ENCODE results near the gene MED26. TPM values are rescaled to one million over a fixed set of nuclear protein-coding genes. Genes with fewer than 3 reads are reported as not detected.

Gene MED26
- total RNA-seq, 1 experiment from 2014 or later, result 11.4 TPM

DNA sequence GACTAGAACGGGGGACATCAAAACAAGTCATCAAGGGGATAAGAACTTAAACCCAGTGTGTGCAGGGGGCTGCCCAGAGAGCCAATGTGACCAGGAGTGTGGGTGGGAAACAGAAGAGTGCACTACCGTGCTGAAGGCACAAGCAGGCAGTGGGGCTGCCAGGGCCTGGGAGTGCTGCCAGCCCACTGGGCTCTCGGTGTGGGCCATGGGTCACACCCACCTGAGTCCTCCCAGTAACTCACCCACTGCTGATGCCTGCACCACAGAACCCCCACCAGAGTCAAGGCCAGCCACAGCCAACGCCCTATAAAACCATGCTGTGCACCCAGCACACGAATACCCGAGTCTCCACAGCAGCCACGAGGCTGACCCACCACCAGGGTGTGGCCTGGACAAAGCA lies 8.5 kb downstream of the MED26 start:
- no peak overlapping the region for H2AFZ ChIP-seq (ENCODE audit: low read length)
- Mint-ChIP-seq H3K27me3 (ENCODE audit: low read depth) (no peaks in the 10 kb centered on the region), H3K4me3 (no peak overlapping the region), H3K27ac (peak overlapping the region in 2 of 3 experiments; percentile 44 to 65; a peak in 3 of 7 replicates), H3K36me3 (ENCODE audit: insufficient read depth in 1 of 3, low read depth in 3 of 3) (peaks cover 0 to 11% (median 0%) of the 10 kb centered on the region in 3 experiments; a peak in 3 of 7 replicates), H3K4me1 (peaks cover 26 to 36% of the 10 kb centered on the region in 2 experiments), H3K9me3 (no peaks in the 10 kb centered on the region)
- H3T11ph ChIP-seq (ENCODE audit: low read length), result no peak overlapping the region
- H2BK12ac ChIP-seq (ENCODE audit: insufficient read length, low read depth, low read length), result no peak overlapping the region
- no peak overlapping the region for H2BK15ac ChIP-seq (ENCODE audit: low read depth, low read length)
- H2BK20ac ChIP-seq (ENCODE audit: low read depth, low read length, poor library complexity, severe bottlenecking), result no peak overlapping the region
- TF ChIP-seq, protein P1, sequence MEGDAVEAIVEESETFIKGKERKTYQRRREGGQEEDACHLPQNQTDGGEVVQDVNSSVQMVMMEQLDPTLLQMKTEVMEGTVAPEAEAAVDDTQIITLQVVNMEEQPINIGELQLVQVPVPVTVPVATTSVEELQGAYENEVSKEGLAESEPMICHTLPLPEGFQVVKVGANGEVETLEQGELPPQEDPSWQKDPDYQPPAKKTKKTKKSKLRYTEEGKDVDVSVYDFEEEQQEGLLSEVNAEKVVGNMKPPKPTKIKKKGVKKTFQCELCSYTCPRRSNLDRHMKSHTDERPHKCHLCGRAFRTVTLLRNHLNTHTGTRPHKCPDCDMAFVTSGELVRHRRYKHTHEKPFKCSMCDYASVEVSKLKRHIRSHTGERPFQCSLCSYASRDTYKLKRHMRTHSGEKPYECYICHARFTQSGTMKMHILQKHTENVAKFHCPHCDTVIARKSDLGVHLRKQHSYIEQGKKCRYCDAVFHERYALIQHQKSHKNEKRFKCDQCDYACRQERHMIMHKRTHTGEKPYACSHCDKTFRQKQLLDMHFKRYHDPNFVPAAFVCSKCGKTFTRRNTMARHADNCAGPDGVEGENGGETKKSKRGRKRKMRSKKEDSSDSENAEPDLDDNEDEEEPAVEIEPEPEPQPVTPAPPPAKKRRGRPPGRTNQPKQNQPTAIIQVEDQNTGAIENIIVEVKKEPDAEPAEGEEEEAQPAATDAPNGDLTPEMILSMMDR (conservative IDR thresholded peaks at IDR 0.05), result no peak
- no peak overlapping the region for H2BK5ac ChIP-seq (ENCODE audit: insufficient read length, low read length)
- WGBS (ENCODE audit: extremely low coverage, insufficient read length, low lambda C conversion rate), result no CpG with 5 or more reads among the region's 7 CpGs
- peaks cover 71% of the 10 kb centered on the region; the same call in 1 of the 2 replicates for H3K79me2 ChIP-seq (ENCODE audit: insufficient read depth, low read length)
- H4K20me1 ChIP-seq (ENCODE audit: control insufficient read depth, insufficient read depth, insufficient read length), result no peaks in the 10 kb centered on the region
- no peak overlapping the region for H2BK120ac ChIP-seq (ENCODE audit: low read depth, low read length, poor library complexity, severe bottlenecking)
- no peak overlapping the region for H4K5ac ChIP-seq (ENCODE audit: insufficient read length, low read depth, low read length)
- no peak for DNase-seq
- no peak overlapping the region for H3K4ac ChIP-seq (ENCODE audit: low read depth, low read length)
- H2AK5ac ChIP-seq (ENCODE audit: insufficient read length, low read length), result no peak overlapping the region
- no peaks in the 10 kb centered on the region for H3K27me3 ChIP-seq (ENCODE audit: insufficient read depth, low read length)
- no peak overlapping the region for H4K91ac ChIP-seq (ENCODE audit: insufficient read length, low read depth, low read length)
- H3K27ac ChIP-seq (ENCODE audit: insufficient read length, low read depth, low read length), result no peak overlapping the region
- no peak overlapping the region for H3K56ac ChIP-seq (ENCODE audit: insufficient read length, low read depth, low read length)
- no peaks in the 10 kb centered on the region for H3K9me3 ChIP-seq (ENCODE audit: control insufficient read depth, low read depth, low read length)
- H3K79me1 ChIP-seq (ENCODE audit: insufficient read depth, low read depth, low read length, poor library complexity, severe bottlenecking), result peaks cover 18% of the 10 kb centered on the region
- H3K23ac ChIP-seq (ENCODE audit: insufficient read length, low read depth, low read length), result no peak overlapping the region
- no peak overlapping the region for H3K14ac ChIP-seq (ENCODE audit: insufficient read depth, low read length)
- no peak overlapping the region for H4K8ac ChIP-seq (replicated peaks; ENCODE audit: insufficient read length, low read depth, low read length)
- no peak overlapping the region for H3K18ac ChIP-seq (ENCODE audit: insufficient read length, low read depth, low read length)
- H3K23me2 ChIP-seq (ENCODE audit: insufficient read length, low read depth, low read length, poor library complexity, severe bottlenecking), result no peaks in the 10 kb centered on the region
- no peak overlapping the region for H3K9ac ChIP-seq (ENCODE audit: extremely low read depth, insufficient read length, low read length)
- H3K4me1 ChIP-seq (ENCODE audit: insufficient read depth, low read length), result peaks cover 3% of the 10 kb centered on the region; the same call in 1 of the 2 replicates
- no peak overlapping the region for H3K4me2 ChIP-seq (ENCODE audit: insufficient read depth, insufficient read length, low read length)
